Measurements from ENCODE around the gene MBD3L4. TPM values are rescaled to one million over a fixed set of nuclear protein-coding genes. Genes with fewer than 3 reads are reported as not detected.
"Not testable (repeated sequence)": the region's sequence is repeated elsewhere in the genome, so short reads cannot be mapped to it uniquely, and the experiment has no call there.

MBD3L4 gene
- total RNA-seq: not detected in 2 replicates

DNA sequence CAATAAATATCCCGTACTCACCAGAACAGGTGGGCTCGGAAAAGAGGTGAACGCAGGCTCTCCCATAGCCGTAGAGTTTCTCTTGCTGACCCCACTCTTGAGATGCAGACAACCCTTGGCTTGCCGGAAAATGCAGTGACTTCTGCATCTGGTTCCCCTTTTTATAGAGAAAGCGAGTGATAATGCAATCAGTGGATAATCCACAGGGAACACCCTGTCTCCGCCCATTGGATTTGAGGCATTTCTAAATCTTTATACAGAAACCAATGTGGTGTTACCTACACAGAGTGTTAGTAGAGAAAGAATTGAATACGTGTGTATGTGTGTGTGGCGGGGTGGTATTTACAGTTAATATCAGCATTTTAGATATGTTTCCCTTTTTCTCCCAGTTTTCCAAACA, at the start of gene MBD3L4:
Gene MBD3L4 (minus strand): TSS at position 101 of the 400 bp plus-strand sequence. CDS start 35 bp downstream, at position 66.
- not testable (repeated sequence) for DNase-seq (ENCODE audit: extremely low read depth, low read depth, low spot score)

DNA sequence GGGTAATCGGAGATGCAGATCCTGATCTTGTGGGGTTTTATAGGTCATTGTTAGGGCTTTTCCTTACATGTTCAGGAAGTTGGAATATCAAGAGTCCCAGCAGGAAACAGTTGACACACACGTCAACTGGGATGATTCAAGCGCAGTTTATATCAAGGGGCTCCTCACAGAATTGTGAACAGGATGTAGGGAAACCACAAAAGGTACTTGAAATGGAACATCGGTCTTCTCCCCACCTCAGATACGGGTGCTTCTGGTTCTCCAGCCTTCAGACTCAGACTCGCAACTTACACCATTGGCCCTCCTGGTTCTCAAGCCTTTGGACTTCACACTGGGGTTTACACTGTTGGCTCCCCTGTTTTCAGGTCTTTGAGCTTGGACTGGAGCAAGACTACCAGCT, 49.0 kb upstream of the MBD3L4 start:
- no peak for DNase-seq (ENCODE audit: extremely low read depth, low read depth, low spot score)

DNA sequence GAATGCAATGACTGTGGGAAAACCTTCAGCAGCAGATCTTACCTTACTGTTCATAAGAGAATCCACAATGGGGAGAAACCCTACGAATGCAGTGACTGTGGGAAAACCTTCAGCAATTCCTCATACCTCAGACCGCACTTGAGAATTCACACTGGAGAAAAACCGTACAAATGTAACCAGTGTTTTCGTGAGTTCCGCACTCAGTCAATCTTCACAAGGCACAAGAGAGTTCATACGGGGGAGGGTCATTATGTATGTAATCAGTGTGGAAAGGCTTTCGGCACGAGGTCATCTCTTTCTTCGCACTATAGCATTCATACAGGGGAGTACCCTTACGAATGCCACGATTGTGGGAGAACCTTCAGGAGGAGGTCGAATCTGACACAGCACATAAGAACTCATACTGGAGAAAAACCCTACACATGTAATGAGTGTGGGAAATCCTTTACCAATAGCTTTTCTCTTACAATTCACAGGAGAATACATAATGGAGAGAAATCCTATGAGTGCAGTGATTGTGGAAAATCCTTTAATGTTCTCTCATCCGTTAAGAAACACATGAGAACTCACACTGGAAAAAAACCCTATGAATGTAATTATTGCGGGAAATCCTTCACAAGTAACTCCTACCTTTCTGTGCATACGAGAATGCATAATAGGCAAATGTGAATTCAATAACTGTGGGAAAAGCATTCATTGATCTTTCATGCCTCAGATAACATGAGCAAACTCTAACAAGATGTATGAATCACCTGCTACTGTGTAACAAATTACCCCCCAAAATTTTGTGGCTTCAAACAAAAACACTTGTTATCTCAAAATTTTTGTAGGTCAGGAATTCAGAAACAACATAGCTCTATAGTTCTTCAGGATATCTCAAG, 43.3 kb upstream of the MBD3L4 start:
- DNase-seq (ENCODE audit: extremely low read depth, low read depth, low spot score): no peak

DNA sequence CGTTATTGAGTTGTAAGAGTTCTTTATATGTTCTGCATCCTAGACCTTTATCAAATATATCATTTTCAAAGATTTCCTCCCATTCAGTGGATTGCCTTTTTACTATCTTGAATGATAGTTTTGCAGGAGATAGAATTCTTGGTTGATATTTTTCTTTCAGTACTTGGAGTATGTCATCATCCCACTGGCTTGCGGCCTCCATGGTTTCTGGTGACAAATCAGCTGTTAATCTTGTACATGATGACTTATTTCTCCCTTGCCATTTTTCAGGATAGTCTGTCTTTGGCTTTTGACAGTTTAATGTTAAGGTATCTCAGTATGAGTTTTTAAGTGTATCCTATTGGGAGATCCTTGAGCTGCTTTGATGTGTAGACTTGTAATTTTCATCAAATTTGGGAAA, 38.0 kb upstream of the MBD3L4 start:
- no peak for DNase-seq (ENCODE audit: extremely low read depth, low read depth, low spot score)

DNA sequence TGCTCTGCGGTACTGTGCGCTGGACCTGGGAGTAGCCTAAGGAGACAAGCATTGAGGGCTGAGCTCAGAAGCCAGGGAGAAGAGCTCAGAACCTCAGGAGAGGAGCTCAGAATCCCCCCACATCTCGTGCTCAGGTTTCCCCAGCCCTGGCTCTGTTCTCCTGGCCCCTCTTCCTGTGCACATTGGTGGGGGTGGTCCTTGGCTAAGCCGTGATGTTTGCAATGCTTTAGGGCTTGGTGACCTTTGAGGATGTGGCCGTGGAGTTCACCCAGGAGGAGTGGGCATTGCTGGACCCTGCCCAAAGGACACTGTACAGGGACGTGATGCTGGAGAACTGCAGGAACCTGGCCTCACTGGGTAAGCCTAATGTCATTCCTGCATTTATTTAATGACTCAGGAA, 36.2 kb upstream of the MBD3L4 start:
- no peak for DNase-seq (ENCODE audit: extremely low read depth, low read depth, low spot score)

DNA sequence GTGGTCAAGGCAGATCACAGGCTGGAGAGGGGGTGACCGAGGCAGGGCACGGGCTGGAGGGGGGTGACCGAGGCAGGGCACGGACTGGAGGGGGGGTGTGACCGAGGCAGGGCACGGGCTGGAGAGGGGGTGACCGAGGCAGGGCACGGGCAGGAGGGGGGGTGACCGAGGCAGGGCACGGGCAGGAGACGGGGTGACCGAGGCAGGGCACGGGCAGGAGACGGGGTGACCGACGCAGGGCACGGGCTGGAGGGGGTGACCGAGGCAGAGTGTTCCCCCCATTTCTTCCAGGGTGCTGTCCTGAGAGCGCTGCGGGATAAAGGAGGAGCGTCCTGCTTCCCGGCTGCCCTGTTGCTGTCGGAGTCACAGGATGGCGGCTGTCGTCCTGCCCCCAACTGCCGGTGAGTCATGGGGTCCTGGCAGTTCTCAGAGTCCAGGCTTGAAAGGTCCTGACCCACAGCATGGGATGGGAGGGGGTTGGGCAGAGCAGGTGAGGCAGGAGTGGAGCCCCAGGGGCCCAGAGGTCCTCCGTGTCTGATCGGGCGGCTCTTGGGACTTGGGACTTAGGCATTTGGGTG, 34.8 kb upstream of the MBD3L4 start:
- DNase-seq (ENCODE audit: extremely low read depth, low read depth, low spot score): no peak

DNA sequence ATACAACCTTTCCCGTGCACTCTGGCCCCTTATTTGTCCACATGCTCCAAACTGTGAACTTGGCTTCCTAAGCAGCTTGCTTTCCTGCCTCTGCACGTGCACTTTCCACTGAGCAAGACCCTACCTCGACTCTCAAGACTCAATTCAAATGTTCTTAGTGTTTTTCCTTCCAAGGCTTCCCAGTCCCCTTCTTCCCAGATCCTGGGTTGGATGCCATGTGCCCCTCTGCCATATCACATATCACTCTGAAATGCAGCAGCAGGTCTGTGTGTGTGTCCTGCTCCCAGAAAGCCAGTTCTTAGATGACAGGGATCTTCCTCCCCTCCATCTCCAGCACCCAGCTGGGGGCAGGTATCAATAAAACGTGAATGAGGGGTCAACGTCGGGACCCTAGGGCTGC, 32.6 kb upstream of the MBD3L4 start:
- no peak for DNase-seq (ENCODE audit: extremely low read depth, low read depth, low spot score)

DNA sequence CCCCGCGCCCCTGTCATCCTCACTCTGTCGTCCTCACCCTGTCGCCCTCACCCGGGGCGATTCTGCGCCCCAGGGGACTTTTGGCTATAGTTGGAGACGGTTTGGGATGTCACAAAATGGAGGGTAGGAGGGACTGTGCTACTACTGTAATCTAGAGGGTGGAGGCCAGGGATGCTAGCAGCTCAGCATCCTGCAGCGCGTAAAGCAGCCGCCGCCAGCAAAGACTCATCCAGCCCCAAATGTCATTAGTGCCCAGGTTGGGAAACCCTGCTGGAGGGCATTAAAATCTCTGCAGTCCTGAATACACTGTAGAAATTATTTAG, 29.9 kb upstream of the MBD3L4 start:
- DNase-seq (ENCODE audit: extremely low read depth, low read depth, low spot score): no peak

DNA sequence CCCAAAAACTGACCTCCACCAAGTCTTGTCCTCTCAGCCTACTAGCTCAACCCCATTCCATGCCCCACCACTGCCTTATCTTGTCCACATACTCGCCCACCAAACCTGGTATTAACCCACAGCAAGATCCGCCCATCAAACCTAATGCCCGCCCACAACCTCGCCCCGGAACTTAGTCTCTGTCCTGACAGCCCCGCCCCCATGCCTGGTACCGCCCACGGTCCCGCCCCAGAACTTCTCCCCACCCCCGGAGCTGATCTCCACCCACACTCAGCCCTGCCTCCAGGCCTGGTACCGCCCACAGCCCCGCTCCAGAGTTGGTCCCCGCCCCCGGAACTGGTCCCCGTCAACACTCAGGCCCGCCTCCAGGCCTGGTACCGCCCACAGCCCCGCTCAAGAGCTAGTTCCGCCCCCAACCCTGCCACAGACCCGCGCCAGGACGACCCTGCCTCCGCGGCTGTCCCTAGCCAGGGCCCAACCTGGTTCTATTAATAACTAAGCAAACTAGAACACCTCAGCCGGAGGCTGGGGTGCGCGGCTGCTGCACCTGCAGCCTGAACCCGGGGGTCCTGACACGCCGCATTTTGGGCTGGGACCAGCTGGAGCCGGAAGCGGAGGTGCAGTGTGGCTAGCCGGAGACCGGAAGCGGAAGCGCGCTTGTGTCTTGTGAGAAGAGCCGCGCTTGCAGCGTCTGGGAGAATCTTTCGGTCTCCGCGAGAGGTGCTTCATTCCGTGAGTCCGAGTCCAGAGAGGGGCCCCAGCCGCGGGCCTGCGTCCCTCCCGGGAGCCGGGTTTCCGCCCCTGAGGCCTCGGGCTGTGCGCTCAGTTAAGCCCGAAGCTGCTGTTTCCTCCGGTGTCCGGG, 29.3 kb upstream of the MBD3L4 start, which contains the start of gene ZNF557:
Gene ZNF557 (plus strand): TSS at position 662 of the 862 bp plus-strand sequence. CDS start 5,372 bp downstream, outside the sequence.
- DNase-seq (ENCODE audit: extremely low read depth, low read depth, low spot score): peak; percentile 61

DNA sequence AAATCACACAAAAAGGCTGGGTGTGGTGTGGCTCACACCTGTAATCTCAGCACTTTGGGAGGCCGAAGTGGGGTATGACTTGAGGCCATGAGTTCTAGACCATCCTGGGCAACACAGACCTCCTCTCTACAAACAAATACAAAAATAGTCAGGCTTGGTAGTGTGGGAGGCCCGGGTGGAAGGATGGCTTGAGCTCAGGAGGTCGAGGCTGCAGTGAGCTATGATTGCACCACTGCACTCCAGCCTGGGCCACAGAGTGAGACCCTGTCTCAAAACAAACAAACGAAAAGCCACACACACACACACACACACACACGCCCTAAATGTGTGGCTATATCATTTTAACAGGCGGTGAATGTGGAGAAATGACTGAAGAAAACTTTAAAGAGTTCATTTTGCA, 28.6 kb upstream of the MBD3L4 start:
- DNase-seq (ENCODE audit: extremely low read depth, low read depth, low spot score): no peak

DNA sequence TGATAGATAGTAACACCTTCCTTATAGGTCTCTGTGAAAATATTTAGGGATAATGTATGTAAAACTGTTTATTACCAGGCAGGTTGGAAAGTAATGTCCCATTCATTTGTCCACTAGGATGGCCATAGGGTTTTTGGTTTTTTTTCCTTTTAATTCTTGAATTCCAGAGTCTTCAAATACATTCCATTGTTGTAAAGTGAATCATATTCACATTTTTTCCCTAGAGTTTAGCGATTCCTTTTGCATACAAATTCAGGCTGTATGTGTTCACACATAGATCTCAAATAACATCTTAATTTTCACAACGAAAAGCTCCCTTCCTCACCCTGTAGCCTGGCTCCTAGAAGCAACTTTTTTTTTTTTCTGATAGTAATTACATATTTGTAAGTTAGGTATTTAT, 27.7 kb upstream of the MBD3L4 start:
- no peak for DNase-seq (ENCODE audit: extremely low read depth, low read depth, low spot score)

DNA sequence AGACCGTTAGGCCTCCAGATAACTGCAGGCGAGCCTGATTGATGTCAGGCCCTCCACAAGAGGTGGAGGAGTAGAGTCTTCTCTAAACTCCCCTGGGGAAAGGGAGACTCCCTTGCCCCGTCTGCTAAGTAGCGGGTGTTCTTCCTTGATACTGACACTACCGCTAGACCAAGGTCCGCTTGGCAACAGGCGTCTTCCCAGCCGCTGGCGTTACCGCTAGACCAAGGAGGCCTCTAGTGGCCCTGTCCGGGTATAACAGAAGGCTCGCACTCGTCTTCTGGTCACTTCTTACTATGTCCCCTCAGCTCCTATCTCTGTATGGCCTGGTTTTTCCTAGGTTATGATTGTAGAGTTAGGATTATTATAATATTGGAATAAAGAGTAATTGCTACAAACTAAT, 27.1 kb upstream of the MBD3L4 start:
- not testable (repeated sequence) for DNase-seq (ENCODE audit: extremely low read depth, low read depth, low spot score)

DNA sequence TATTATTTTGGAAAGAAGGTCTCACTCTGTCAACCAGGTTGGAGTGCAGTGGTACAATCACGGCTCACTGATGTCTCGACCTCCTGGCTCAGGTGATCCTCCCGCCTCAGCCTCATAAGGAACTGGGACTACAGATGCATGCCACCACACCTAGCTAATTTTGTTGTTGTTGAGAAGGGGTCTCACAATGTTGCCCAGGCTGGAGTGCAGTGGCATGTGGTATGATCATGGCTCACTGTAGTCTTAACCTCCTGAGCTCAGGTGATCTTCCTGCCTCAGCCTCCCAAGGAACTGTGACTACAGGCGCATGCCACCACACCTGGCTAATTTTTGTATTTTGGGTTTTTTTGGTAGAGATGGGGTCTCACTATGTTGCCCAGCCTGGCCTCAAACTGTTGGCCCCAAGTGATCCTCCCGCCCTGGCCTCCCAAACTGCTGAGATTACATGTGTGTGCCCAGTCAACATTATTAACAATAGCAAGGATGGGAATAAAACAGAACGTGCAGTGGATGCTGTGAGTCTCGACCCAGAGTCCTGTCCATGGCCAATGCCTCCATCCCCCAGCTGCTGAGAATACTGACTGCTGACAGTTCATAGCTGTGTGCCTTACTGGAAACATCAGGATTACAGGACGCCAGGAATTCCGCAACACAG, 23.9 kb upstream of the MBD3L4 start:
- no peak for DNase-seq (ENCODE audit: extremely low read depth, low read depth, low spot score)

DNA sequence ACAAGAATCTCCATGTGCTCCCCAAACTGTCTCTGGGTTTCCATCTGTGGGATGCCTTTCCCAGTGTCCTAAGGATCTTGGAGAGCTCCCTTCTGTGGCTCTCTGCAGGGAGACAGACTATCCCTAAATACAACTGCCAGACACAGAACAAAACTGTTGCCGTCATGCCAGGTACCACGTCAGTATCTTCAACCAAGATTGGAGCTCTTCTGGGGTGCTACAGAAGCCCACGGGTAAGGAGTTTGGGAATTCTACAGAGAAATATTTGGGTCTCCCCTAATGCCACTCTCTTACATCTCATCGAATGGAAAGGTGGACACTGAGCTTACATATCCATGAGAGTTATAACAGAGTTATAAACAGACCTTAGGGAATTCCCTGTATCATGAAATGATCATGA, 23.4 kb upstream of the MBD3L4 start:
- no peak for DNase-seq (ENCODE audit: extremely low read depth, low read depth, low spot score)

DNA sequence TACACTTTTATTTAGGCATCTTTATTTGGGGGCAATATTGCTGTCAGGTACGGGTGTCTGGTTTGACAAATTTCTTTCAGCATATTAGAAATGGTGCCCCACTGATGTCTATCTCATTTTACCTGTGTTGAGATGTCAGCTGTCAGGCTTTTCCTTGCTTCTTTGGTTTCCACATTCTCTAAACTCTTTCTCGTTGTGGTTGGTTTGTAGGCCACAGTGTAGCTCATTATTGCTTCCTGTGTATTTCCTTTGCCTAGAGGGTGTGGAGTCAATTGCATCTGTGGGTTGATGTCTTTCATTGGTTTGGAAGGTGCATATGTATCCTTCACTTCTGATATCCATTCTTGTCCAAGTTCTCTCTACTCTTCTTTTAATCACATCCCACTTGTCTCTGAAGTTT, 20.0 kb upstream of the MBD3L4 start:
- DNase-seq (ENCODE audit: extremely low read depth, low read depth, low spot score): not testable (repeated sequence)

DNA sequence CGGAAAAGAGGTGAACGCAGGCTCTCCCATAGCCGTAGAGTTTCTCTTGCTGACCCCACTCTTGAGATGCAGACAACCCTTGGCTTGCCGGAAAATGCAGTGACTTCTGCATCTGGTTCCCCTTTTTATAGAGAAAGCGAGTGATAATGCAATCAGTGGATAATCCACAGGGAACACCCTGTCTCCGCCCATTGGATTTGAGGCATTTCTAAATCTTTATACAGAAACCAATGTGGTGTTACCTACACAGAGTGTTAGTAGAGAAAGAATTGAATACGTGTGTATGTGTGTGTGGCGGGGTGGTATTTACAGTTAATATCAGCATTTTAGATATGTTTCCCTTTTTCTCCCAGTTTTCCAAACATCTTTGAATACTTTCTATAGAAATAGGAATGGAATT, 18.6 kb upstream of the MBD3L4 start, which contains the start of gene MBD3L3:
Gene MBD3L3 (minus strand): TSS at position 101 of the 400 bp plus-strand sequence. CDS start 71 bp downstream, at position 30.
- DNase-seq (ENCODE audit: extremely low read depth, low read depth, low spot score): not testable (repeated sequence)

DNA sequence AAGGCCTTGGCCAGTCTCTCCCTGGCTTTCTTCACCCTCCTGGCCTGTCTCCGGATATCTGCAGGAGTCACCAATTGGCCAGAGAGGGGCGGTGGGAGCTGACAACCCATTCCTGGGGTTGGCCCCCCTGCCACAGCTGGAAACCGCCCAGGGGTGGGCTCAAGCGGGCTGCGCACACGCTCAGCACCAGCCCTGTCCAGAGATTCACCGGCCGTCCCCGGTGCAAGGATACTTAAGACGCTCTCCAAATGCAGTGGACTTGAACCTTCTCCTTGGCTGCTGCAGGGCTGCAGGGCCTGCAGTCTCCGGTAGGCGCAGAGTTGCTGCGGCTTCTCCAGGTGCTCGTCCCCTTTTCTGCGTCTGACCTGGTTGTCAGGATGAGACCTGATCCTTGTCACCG, 16.4 kb upstream of the MBD3L4 start:
- not testable (repeated sequence) for DNase-seq (ENCODE audit: extremely low read depth, low read depth, low spot score)

DNA sequence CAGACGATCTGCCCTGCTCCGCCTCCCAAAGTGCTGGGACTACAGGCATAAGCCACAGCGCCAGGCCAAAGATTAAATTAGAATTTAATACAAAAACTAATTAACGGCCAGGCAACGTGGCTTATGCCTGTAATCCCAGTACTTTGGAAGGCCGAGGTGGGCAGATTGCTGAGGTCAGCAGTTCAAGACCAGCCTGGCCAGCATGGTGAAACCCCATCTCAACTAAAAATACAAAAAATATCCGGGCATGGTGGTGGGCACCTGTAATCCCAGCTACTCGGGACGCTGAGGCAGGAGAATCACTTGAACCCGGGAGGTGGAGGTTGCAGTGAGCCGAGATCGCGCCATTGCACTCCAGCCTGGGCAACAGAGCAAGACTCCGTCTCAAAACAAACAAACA, 15.7 kb upstream of the MBD3L4 start:
- DNase-seq (ENCODE audit: extremely low read depth, low read depth, low spot score): not testable (repeated sequence)

DNA sequence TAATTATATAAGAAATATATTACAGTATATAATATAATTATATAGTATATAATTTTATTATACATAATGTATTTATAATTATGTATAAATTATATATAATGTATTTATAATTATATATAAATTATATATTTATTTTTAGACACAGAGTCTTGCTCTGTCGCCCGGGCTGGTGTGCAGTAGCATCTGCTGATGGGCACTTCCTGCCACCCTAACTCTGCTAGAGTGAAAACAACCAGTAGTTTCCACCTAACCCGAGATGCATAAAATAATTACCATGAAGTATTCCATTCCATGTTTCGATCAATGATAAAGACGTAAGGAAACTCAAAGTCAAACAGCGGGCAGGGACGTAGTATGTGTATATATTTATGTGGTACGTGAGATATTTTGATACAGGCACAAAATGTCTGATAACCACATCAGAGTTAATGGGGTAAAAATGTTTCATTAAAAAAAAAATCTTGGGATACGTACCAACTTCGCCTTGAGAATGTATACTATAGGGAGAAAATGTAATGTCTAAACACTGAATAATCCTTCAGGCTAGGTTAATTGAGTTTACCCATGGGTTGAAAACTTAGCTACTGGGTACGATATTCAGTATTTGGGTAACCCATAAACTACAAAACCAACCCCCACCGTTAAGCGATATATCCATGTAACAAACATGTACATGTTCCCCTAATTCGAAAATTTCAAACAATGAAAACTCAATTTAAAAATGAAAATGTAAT, 14.8 kb upstream of the MBD3L4 start:
- DNase-seq (ENCODE audit: extremely low read depth, low read depth, low spot score): not testable (repeated sequence)

DNA sequence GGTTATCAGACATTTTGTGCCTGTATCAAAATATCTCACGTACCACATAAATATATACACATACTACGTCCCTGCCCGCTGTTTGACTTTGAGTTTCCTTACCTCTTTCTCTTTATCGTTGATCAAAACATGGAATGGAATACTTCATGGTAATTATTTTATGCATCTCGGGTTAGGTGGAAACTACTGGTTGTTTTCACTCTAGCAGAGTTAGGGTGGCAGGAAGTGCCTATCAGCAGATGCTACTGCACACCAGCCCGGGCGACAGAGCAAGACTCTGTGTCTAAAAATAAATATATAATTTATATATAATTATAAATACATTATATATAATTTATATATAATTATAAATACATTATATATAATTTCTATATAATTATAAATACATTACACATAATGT, 12.9 kb upstream of the MBD3L4 start:
- not testable (repeated sequence) for DNase-seq (ENCODE audit: extremely low read depth, low read depth, low spot score)
